SK-N-SH (cell line): ENCODE results near the gene MYOG. TPM values are rescaled to one million over a fixed set of nuclear protein-coding genes. Genes with fewer than 3 reads are reported as not detected.

ENCODE experiments used
- CTCF ChIA-PET: fragments of 300-600, 350-600 bp; formaldehyde crosslinking; extraction: SDS; loops from one replicate; lab custom pipeline; 2021; lab: Yijun Ruan, JAX
- POLR2A ChIA-PET: fragments of 350-600 bp; sonication (Branson Sonifier 250); formaldehyde crosslinking; extraction: SDS; loops from one replicate; lab custom pipeline; 2020; ENCODE audit warnings: antibody characterized with exemption, inconsistent platforms; lab: Yijun Ruan, JAX
- DNase-seq: peaks from one replicate; pipeline ENCODE4 v3.0.0; 2012
- H2AFZ ChIP-seq: fragments of 200-600 bp; sonication (generic); 2 replicates; pipeline ENCODE4 v1.8.1; 2016; ENCODE audit warnings: antibody characterized with exemption, mild to moderate bottlenecking, low read depth
- H3F3A ChIP-seq: fragments of 200-600 bp; sonication (generic); replicated peaks from 2 replicates; pipeline ENCODE3; 2016; ENCODE audit warnings: antibody characterized with exemption, mild to moderate bottlenecking; ENCODE audit not compliant: insufficient read depth
- H3K27ac ChIP-seq, 2 experiments: fragments of 200-500 bp in 1 of 2; fragments of 200-600 bp in 1 of 2; sonication (Bioruptor generic) in 1 of 2; sonication (generic), shearing (Covaris generic) in 1 of 2; 2 replicates each; pipeline versions ENCODE4 v1.5.1 to v1.6.1; 2014 to 2016; ENCODE audit warnings: low read depth in 2 of 2, inconsistent platforms in 1 of 2, low read length in 1 of 2, mild to moderate bottlenecking in 1 of 2, mixed read lengths in 1 of 2
- H3K27me3 ChIP-seq: fragments of 200-600 bp; sonication (generic), shearing (Covaris generic); 2 replicates; pipeline ENCODE4 v1.6.1; 2016; ENCODE audit warnings: mixed run types; ENCODE audit not compliant: insufficient read depth
- H3K36me3 ChIP-seq, 2 experiments: fragments of 200-500 bp in 1 of 2; fragments of 200-600 bp in 1 of 2; sonication (Bioruptor generic) in 1 of 2; sonication (generic) in 1 of 2; replicated peaks in 1 of 2; 2 replicates each; pipeline versions ENCODE3 to v1.5.1; 2014 to 2016; ENCODE audit warnings: low read length in 1 of 2, mild to moderate bottlenecking in 1 of 2; ENCODE audit not compliant: insufficient read depth in 2 of 2, control insufficient read depth in 1 of 2
- H3K4me1 ChIP-seq, 2 experiments: fragments of 200-500 bp in 1 of 2; fragments of 200-600 bp in 1 of 2; sonication (Bioruptor generic) in 1 of 2; sonication (generic), shearing (Covaris generic) in 1 of 2; 2 replicates each; pipeline versions ENCODE4 v1.5.1 to v1.6.1; 2014 to 2016; ENCODE audit warnings: low read depth in 1 of 2, low read length in 1 of 2, mixed run types in 1 of 2; ENCODE audit not compliant: insufficient read depth in 2 of 2, control insufficient read depth in 1 of 2
- H3K4me2 ChIP-seq: fragments of 200-600 bp; sonication (generic), shearing (Covaris generic); 2 replicates; pipeline ENCODE4 v1.6.1; 2017; ENCODE audit warnings: mixed run types
- H3K4me3 ChIP-seq, 2 experiments: fragments of 200-500 bp in 1 of 2; fragments of 200-600 bp in 1 of 2; sonication (Bioruptor generic) in 1 of 2; sonication (generic), shearing (Covaris generic) in 1 of 2; 2 replicates each; pipeline versions ENCODE4 v1.5.1 to v1.8.1; 2014 to 2016; ENCODE audit warnings: low read depth in 2 of 2, inconsistent platforms in 1 of 2, low read length in 1 of 2, mild to moderate bottlenecking in 1 of 2, mixed read lengths in 1 of 2, moderate library complexity in 1 of 2
- H3K79me2 ChIP-seq: fragments of 200-600 bp; sonication (generic); 2 replicates; pipeline ENCODE4 v1.8.1; 2017; ENCODE audit warnings: mild to moderate bottlenecking; ENCODE audit not compliant: insufficient read depth
- H3K9ac ChIP-seq: fragments of 200-600 bp; sonication (generic); 2 replicates; pipeline ENCODE4 v1.6.1; 2017; ENCODE audit warnings: mixed run types
- H3K9me2 ChIP-seq: fragments of 200-600 bp; sonication (generic); 2 replicates; pipeline ENCODE4 v1.6.1; 2017; ENCODE audit warnings: mixed run types
- H3K9me3 ChIP-seq: fragments of 200-600 bp; sonication (generic); 2 replicates; pipeline ENCODE4 v1.6.1; 2017; ENCODE audit warnings: mixed run types, mild to moderate bottlenecking, moderate library complexity
- H4K20me1 ChIP-seq: fragments of 200-600 bp; sonication (generic); 2 replicates; pipeline ENCODE4 v1.6.1; 2017; ENCODE audit warnings: mild to moderate bottlenecking, mixed run types; ENCODE audit not compliant: insufficient read depth
- CTCF ChIP-seq: fragments of 200-600 bp; sonication (generic); IDR thresholded peaks from 2 replicates; pipeline ENCODE4 v1.6.1; 2017; ENCODE audit warnings: antibody characterized with exemption, mild to moderate bottlenecking, moderate library complexity
- EP300 ChIP-seq, 2 experiments: IDR thresholded peaks; 2 replicates each; pipeline versions ENCODE4 v1.4.0 to v1.6.1; 2012; ENCODE audit warnings: borderline replicate concordance in 1 of 2, low read depth in 1 of 2, low read length in 1 of 2
- EZH2phosphoT487 ChIP-seq: fragments of 200-600 bp; sonication (generic); IDR thresholded peaks from 2 replicates; pipeline ENCODE4 v1.6.1; 2017; ENCODE audit warnings: low read depth, mixed run types, mild to moderate bottlenecking, antibody characterized with exemption, moderate library complexity, borderline replicate concordance
- FOSL2 ChIP-seq: IDR thresholded peaks from 2 replicates; pipeline ENCODE4 v1.4.0; 2012; ENCODE audit warnings: low read depth, mild to moderate bottlenecking, moderate library complexity, borderline replicate concordance
- FOXJ3 ChIP-seq: sonication (generic); formaldehyde crosslinking; IDR thresholded peaks from 2 replicates; pipeline ENCODE4 v1.5.1; 2020; ENCODE audit warnings: mild to moderate bottlenecking, missing genetic modification reagents
- FOXM1 ChIP-seq: IDR thresholded peaks from 2 replicates; pipeline ENCODE4 v1.4.0; 2012; ENCODE audit warnings: low read depth, mild to moderate bottlenecking
- GABPA ChIP-seq: IDR thresholded peaks from 2 replicates; pipeline ENCODE4 v1.4.0; 2012; ENCODE audit warnings: low read depth, mild to moderate bottlenecking
- IRF3 ChIP-seq: fragments of 150-350 bp; IDR thresholded peaks from 2 replicates; pipeline ENCODE4 v1.6.1; 2016; ENCODE audit warnings: mild to moderate bottlenecking, low read depth, low read length
- MAX ChIP-seq: IDR thresholded peaks from 2 replicates; pipeline ENCODE4 v1.4.0; 2012; ENCODE audit warnings: low read depth
- MEF2A ChIP-seq: IDR thresholded peaks from 2 replicates; pipeline ENCODE4 v1.4.0; 2012; ENCODE audit warnings: low read depth, borderline replicate concordance
- MXI1 ChIP-seq: IDR thresholded peaks from 2 replicates; pipeline ENCODE4 v1.6.1; 2012; ENCODE audit warnings: mild to moderate bottlenecking, low read depth, low read length, improper control_type of control experiment
- NFIC ChIP-seq: IDR thresholded peaks from 2 replicates; pipeline ENCODE4 v1.4.0; 2012; ENCODE audit warnings: borderline replicate concordance
- NRF1 ChIP-seq: IDR thresholded peaks from 2 replicates; pipeline ENCODE4 v1.6.1; 2012; ENCODE audit warnings: low read depth, mild to moderate bottlenecking, low read length
- POLR2AphosphoS5 ChIP-seq: IDR thresholded peaks from 2 replicates; pipeline ENCODE4 v1.6.1; 2012; ENCODE audit warnings: low read depth, low read length
- RCOR1 ChIP-seq: fragments of 150-350 bp; IDR thresholded peaks from 2 replicates; pipeline ENCODE4 v1.6.1; 2017; ENCODE audit warnings: antibody characterized with exemption, low read length
- REST ChIP-seq: IDR thresholded peaks from 2 replicates; pipeline ENCODE4 v1.6.1; 2012; ENCODE audit warnings: mild to moderate bottlenecking, low read depth, low read length, moderate library complexity
- RFX5 ChIP-seq: IDR thresholded peaks from 2 replicates; pipeline ENCODE4 v1.6.1; 2012; ENCODE audit warnings: mild to moderate bottlenecking, improper control_type of control experiment, low read length
- RXRA ChIP-seq: IDR thresholded peaks from 2 replicates; pipeline ENCODE4 v1.4.0; 2012; ENCODE audit warnings: low read depth, mild to moderate bottlenecking, borderline replicate concordance
- SIN3A ChIP-seq: IDR thresholded peaks from 2 replicates; pipeline ENCODE4 v1.6.1; 2012; ENCODE audit warnings: low read depth, mild to moderate bottlenecking, low read length, moderate library complexity, borderline replicate concordance
- SMC3 ChIP-seq: IDR thresholded peaks from 2 replicates; pipeline ENCODE4 v1.6.1; 2012; ENCODE audit warnings: low read depth, low read length, improper control_type of control experiment
- TAF1 ChIP-seq: IDR thresholded peaks from 2 replicates; pipeline ENCODE4 v1.6.1; 2012; ENCODE audit warnings: low read depth, mild to moderate bottlenecking, low read length, moderate library complexity, borderline replicate concordance
- TCF12 ChIP-seq: IDR thresholded peaks from 2 replicates; pipeline ENCODE4 v1.4.0; 2012
- USF1 ChIP-seq: IDR thresholded peaks from 2 replicates; pipeline ENCODE4 v1.4.0; 2012; ENCODE audit warnings: low read depth, borderline replicate concordance
- USF2 ChIP-seq: fragments of 150-350 bp; IDR thresholded peaks from 2 replicates; pipeline ENCODE4 v1.6.1; 2017; ENCODE audit warnings: antibody characterized with exemption, low read length, low read depth, borderline replicate concordance
- YY1 ChIP-seq: IDR thresholded peaks from 2 replicates; pipeline ENCODE4 v1.4.0; 2012; ENCODE audit warnings: low read depth, mild to moderate bottlenecking
- WGBS: methylation state at CpG from one replicate; pipeline ENCODE4 v1.1.6; 2017; ENCODE audit warnings: low lambda C conversion rate; 5-methylcytosine and 5-hydroxymethylcytosine counted together
- polyA plus RNA-seq, 3 experiments: library from polyadenylated mRNA; depleted of rRNA; stranded (reverse); fragments of >200 nt; gene quantifications; 2 replicates each; pipeline ENCODE4 v1.2.3, GENCODE V29; 2012

Gene MYOG
- polyA plus RNA-seq, 1 of the 3 experiments (the other 2 are of a cell fraction): not detected

- ChIA-PET POLR2A (interaction anchor here (1.2 kb wide), 1 partner anchor 9 kb away, joined by 3 read pairs; no protein-coding TSS in a partner anchor), CTCF (interaction anchor here (1.2 to 16.3 kb wide), 13 partner anchors 9 to 232 kb away, joined by 3 to 454 read pairs (median 37); partner anchors contain the start of genes ADORA1 and PPFIA4)
- Histone ChIP-seq H3K4me1 (peaks cover 20 to 42% of the 10 kb centered on the region in 2 experiments; a peak in 3 of 4 replicates), H3K79me2 (no peaks in the 10 kb centered on the region), H3K4me3 (no peak overlapping the region; a peak in 1 of 4 replicates), H3K4me2 (peak overlapping the region; percentile 67), H2AFZ (0 out of 2 replicates have a peak overlapping the region, but pooled peaks have one; percentile 30), H3K27ac (peak overlapping the region in 1 of 2 experiments; percentile 50; a peak in 1 of 4 replicates), H3K9ac (no peak overlapping the region), H3K9me2 (no peaks in the 10 kb centered on the region), H3K27me3 (no peaks in the 10 kb centered on the region), H3F3A (no peaks in the 10 kb centered on the region), H4K20me1 (0 out of 2 replicates have a peak, but pooled peaks cover 3% of the 10 kb centered on the region), H3K36me3 (no peaks in the 10 kb centered on the region), H3K9me3 (no peaks in the 10 kb centered on the region)
- no peak for DNase-seq
- 37% methylated on average over 7 of the region's 9 CpGs for WGBS
- TF ChIP-seq POLR2AphosphoS5 (no peak), TCF12 (peak; percentile 68), MXI1 (peak; percentile 50; the same call in 1 of the 2 replicates), FOXJ3 (no peak), FOSL2 (peak; percentile 69; the same call in 1 of the 2 replicates), MAX (peak; percentile 96), EP300 (IDR thresholded peaks at IDR 0.05; ENCODE audit: borderline replicate concordance in 1 of 2, low read depth in 1 of 2, low read length in 1 of 2) (peak in 1 of 2 experiments; percentile 29; a peak in 1 of 4 replicates), CTCF (peak; percentile 32), USF1 (peak; percentile 80), SMC3 (no peak), YY1 (no peak), USF2 (no peak), FOXM1 (no peak), NFIC (no peak), RCOR1 (no peak), RXRA (no peak), GABPA (no peak), NRF1 (0 out of 2 replicates have a peak, but pooled peaks have one; percentile 28), MEF2A (peak; percentile 98), EZH2phosphoT487 (no peak), RFX5 (no peak), IRF3 (no peak), SIN3A (peak; percentile 76; the same call in 1 of the 2 replicates), TAF1 (peak; percentile 6; the same call in 1 of the 2 replicates), REST (no peak)
Measured at GRCh38 chr1:203038217-203038741, 47.5 kb downstream of the MYOG start.
